NOMO-1 treated with DMSO at 0.1 percent for 48 hours (cell line): ENCODE measurements around the gene TEX26.
A peak's percentile ranks its signal among the peaks of the same experiment; 100 is the strongest.

Source experiments
- DNase-seq: peaks from one replicate; lab custom pipeline; 2025; ENCODE audit not compliant: unreplicated experiment; lab: John Stamatoyannopoulos, UW

The TEX26 gene

DNA sequence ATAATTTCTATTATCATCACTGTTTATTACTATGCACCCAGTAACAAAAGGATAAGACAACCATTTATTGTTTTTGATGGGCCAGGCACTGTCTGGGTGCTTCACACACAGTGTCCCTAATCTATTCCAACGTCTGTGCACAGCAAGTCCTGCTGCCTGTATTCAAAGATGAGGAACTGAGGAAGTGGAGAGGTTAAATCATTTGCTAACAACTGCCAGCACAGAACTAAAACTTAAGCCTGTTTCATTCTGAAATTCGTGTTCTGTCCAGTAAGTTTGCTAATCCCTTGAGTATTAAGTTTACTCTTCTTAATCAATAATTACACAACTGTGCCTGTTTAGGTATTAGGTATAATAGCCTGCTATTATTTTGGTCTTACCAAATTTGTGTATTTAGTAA is 41.9 kb downstream of the TEX26 start:
- DNase-seq, result peak; percentile 30

- no peak for DNase-seq
Measured at GRCh38 chr13:30976025-30976424, 43.6 kb downstream of the TEX26 start.

DNA sequence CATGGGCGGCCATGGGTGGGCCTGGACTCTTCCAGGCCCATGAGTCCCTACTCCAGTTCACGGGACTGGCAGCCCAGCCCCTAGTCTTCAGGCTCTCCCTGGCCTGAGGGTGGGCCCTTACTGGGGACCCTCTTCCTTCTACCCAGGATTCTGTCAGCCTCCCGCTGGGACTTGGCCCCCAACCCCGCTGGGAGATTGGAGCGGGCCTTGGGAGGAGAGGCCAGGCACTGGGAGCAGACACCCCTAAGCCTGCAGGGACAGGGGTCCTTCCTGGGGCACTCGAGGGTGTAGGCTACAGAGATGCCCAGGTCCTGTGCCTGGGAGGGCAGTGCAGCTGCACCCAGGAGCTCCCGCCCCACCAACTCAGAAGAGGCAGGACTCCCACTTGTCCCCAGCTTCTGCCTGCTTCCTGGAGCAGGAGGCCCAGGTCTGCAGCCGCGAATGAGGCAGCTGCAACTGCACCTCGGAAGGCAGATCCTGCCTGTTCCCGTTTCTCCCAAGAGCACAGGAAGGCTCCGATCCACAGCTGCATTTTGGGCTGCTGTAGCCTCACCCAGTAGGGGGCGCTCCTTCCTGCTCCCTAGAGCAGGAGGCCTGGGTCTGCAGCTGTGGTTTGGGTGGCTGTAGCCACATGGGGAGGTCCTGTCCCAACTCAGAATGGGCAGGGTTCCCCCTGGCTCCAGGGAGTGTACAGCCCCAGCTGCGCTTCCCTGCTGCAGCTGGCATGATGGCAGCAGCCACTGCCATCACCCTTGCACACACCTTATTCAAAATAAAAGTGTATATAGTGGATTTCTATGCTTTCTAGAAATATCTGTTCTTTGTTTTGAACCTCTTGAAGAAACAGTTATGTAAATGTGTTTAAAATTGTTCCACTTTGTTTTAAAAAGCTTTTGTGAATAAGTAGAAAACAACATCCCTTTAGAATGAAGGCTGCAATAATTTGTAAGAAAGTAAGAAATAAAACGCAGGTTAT is 46.8 kb downstream of the TEX26 start:
- no peak for DNase-seq

- DNase-seq, result no peak
Measured at GRCh38 chr13:30982506-30982905, 50.0 kb downstream of the TEX26 start.

GRCh38 chr13:30982906-30983305 is 50.5 kb downstream of the TEX26 start:
- no peak for DNase-seq

- DNase-seq, result no peak
Measured at GRCh38 chr13:30983431-30983830, 51.0 kb downstream of the TEX26 start.

DNA sequence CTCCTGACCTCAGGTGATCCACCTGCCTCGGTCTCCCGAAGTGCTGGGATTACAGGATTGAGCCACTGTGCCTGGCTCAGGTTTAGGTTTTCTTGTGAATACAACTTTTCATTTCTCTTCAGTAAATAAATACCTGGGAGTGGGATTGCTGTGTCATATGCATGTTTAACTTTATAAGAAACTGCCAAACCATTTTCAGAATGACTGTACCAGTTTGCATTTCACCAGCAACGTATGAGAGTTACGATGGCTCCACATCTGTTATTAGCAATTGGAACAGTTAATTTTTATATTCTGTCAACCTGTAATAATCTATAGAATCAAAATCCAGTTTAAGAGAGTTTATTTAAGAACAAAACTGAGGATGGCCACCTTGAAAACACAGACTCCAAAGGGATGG is 52.2 kb downstream of the TEX26 start:
- no peak for DNase-seq

DNA sequence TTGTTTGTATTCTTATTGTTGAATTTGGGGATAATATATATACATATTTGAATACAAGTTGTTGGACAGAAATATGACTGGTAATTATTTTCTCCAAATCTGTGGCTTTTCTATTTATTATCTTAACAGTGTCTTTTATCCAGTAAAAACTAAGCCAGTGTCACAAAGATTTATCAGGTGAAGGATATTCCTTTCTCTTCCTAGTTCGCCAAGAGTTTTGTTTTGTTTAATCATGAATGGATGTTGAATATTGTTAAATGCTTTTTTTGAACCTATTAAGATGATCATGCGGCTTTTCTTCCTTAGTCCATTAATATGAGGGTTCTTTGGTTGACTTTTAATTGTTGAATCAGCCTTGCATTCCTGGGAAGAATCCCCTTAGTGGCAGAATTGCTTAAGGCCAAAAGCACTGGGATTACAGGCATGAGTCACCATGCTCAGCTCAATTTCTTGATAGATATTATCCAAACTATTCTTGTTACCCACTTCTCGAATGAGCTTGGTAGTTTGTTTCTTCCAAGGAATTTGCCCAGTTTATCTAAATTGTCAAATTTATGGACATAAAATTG is 53.3 kb downstream of the TEX26 start:
- no peak for DNase-seq

- DNase-seq, result no peak
Measured at GRCh38 chr13:30991184-30991583, 58.7 kb downstream of the TEX26 start.

GRCh38 chr13:30991922-30992321 is 59.5 kb downstream of the TEX26 start:
- DNase-seq, result no peak

- DNase-seq, result no peak
Measured at GRCh38 chr13:30995331-30995730, 62.9 kb downstream of the TEX26 start.

- no peak for DNase-seq
Measured at GRCh38 chr13:30997697-30998096, 65.2 kb downstream of the TEX26 start.

- no peak for DNase-seq
Measured at GRCh38 chr13:30998136-30999088, 66.0 kb downstream of the TEX26 start.

DNA sequence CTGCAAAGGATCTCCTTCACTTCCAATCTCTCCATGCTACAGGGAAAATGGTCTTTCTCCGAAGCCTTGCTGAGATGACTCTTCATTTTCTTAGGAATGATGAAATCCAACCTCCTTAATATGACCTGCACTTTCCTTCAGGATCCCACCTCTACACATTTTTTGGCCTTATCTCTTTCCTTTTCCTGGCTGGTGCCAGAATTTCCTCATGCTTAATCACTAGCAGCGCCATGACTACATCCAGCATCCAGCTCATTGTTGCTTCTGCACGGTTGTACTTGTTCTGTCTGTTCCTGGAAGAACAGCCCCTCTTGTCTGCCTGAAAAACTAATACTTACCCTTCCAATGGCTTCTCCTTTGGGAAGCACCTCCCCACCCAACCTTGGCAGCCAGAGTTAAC is 68.4 kb downstream of the TEX26 start:
- DNase-seq, result no peak

DNA sequence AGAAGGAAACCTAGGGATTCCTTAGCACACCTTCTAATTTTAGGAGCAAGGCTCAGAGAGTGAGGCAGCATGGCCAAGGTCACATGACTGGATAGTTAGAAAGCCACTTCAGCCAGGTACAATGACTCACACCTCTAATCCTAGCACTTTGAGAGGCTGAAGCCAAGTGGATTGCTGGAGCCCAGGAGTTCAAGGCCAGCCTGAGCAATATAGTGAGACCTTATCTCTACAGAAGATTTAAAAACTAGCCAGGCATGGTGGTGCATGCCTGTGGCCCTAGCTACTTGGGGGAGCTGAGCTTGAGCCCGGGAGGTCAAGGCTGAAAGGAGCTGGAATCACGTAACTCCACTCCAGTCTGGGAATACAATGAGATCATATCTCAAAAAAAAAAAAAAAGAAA is 69.2 kb downstream of the TEX26 start:
- DNase-seq, result no peak

DNA sequence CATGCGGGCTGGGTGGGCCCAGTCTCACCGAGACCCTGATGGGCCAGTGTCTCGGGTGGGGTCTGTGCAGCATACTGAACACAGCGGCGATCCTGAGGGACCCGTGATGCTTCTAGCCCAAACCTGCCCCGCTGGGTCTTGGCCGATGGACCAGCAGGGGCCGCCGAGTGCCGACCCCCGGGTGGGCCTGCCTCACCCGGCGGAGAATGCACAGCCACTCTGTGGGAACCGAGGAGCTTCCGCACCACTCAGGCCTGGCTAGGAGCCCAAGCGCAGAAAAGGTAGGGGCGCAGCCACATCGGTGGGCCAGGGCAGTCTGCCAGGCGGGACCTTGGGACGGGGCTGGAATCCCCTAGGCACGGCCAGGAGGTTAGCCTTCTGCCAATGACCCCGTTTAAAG is 72.6 kb downstream of the TEX26 start:
- no peak for DNase-seq

GRCh38 chr13:31007417-31007816 is 75.0 kb downstream of the TEX26 start:
- DNase-seq, result no peak

GRCh38 chr13:31008400-31009115 is 76.1 kb downstream of the TEX26 start:
- DNase-seq, result no peak

DNA sequence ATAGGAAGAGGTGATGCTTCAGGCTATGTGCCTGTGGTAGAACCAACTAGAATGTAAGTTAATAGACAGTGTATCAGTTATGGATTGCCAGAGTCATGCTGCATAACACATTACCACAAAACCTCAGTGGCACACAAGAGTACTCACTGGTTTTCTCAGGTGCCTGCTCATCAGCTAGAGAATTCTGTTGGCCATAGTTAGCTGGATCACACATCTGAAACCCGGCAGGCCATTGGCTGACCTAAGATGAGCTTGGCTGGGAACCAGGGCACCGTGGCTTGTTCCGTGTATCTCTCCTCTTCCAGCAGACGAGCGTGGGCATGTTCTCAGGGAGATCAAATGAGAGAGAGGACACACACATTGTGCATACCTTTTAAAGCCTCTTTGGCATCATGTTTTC is 76.7 kb downstream of the TEX26 start:
- no peak for DNase-seq

- DNase-seq, result no peak
Measured at GRCh38 chr13:31010296-31010695, 77.8 kb downstream of the TEX26 start.
